GM20000 (cell line): Measurements from ENCODE around the gene CHODL.

Experiments used
- DNase-seq: peaks from one replicate; pipeline ENCODE4 v3.0.0; 2012; ENCODE audit warnings: low spot score
- TF ChIP-seq, protein P1 (sequence below): IDR thresholded peaks from 2 replicates; pipeline ENCODE4 v1.5.1; 2012; ENCODE audit warnings: mild to moderate bottlenecking, control low read depth; ENCODE audit errors: extremely low read depth, missing control alignments

The CHODL gene

DNA sequence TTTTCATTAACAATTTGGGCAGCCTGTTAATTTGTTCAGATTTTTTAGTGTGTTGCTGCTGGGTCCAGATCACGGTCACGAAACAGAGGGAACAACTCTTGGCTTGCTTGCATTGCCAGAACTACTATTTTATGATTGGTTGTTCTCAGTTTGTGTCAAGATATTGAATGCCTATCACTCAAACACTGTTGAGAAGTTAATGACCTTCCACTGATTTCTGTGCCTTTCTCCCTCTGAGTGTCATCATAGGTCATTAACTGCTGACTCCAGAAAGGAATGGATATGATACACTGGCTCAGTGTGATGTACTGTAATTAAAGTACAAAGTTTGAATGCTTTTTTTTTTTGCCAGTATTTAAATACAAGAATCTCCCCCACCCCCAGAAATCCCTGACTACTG lies 9.2 kb downstream of the CHODL start:
- DNase-seq, result no peak
- TF ChIP-seq, protein P1, sequence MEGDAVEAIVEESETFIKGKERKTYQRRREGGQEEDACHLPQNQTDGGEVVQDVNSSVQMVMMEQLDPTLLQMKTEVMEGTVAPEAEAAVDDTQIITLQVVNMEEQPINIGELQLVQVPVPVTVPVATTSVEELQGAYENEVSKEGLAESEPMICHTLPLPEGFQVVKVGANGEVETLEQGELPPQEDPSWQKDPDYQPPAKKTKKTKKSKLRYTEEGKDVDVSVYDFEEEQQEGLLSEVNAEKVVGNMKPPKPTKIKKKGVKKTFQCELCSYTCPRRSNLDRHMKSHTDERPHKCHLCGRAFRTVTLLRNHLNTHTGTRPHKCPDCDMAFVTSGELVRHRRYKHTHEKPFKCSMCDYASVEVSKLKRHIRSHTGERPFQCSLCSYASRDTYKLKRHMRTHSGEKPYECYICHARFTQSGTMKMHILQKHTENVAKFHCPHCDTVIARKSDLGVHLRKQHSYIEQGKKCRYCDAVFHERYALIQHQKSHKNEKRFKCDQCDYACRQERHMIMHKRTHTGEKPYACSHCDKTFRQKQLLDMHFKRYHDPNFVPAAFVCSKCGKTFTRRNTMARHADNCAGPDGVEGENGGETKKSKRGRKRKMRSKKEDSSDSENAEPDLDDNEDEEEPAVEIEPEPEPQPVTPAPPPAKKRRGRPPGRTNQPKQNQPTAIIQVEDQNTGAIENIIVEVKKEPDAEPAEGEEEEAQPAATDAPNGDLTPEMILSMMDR, result no peak

DNA sequence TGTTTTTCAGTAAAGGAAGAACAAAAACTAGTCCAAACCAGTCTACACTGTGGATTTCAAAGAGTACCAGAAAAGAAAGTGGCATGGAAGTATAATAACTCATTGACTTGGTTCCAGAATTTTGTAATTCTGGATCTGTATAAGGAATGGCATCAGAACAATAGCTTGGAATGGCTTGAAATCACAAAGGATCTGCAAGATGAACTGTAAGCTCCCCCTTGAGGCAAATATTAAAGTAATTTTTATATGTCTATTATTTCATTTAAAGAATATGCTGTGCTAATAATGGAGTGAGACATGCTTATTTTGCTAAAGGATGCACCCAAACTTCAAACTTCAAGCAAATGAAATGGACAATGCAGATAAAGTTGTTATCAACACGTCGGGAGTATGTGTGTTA lies 21.3 kb downstream of the CHODL start:
- no peak for DNase-seq
- TF ChIP-seq, protein P1, result no peak

DNA sequence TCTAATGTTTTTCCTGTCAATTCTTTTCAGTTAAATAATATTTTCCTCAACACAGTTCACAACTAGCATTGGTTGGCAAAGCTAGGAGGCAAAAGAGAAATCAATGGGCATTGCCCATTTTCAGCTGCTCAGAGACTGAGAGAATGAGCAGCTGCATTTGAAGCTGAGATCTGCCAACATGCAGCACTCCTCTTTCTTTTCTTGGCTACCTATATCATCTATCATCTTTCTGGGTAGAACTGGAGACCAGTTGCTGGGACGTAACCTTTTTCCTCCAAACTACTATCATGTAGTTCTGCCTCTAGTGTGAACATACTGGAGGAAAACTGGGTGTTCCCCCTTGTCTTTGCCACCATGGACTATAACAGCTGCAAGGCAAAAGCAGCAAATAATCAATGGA lies 22.9 kb downstream of the CHODL start:
- TF ChIP-seq, protein P1, result no peak
- DNase-seq, result no peak

DNA sequence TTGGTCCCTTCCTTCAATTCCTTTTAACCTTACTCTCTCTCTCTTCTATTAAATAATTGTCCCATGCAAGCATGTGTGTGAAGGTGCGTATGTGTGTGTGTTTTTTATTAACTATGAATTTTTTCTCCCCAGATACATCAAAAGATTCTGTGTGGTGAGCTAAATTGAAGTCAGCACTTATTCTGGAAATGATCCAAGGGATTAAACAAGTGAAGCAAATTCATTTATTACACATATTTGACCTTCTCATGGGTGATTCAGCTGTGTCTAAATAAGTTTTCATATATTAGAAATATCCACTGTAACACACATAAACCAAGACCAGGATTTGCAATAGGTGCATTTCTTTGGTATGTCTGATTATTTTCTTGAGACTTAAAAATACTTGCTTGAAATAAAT lies 24.3 kb downstream of the CHODL start:
- DNase-seq, result no peak
- TF ChIP-seq, protein P1, result no peak

DNA sequence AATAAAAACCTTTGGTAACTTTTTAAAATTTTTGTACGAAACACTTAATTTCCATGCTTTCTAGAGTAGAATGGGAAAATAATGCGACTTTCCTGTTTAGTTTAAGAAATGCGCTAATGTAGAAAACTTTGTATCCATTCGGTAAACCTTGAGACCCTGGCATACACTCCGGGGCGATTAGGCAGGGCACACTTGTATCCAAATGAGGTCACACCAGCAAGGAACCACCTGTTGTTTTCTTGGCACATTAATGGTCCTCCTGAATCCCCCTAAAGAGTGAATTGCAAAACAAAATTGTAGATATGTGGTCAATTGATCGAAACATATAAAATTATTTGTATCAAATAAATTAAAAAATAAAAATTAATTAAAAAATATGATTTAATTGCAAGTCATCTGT lies 25.2 kb downstream of the CHODL start:
- TF ChIP-seq, protein P1, result no peak
- no peak for DNase-seq

DNA sequence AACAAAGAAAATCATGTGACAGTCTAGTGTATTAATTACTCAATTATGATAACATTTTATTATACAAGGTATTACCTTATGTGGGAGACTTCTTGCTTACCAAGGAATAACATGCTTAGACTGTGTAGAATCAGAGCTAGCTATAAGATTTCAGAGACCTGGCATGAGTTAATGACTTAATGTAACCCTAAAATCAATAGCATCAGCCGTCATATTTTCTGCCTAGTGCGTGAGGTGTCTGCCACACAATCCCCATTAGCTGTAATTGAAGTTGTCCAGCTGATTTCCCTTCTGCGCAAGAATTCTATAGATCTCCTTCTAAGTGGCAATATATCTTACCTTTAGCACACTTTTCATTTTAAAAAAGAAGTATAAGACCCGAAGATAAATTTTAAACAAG lies 28.8 kb downstream of the CHODL start:
- no peak for DNase-seq
- TF ChIP-seq, protein P1, result no peak

DNA sequence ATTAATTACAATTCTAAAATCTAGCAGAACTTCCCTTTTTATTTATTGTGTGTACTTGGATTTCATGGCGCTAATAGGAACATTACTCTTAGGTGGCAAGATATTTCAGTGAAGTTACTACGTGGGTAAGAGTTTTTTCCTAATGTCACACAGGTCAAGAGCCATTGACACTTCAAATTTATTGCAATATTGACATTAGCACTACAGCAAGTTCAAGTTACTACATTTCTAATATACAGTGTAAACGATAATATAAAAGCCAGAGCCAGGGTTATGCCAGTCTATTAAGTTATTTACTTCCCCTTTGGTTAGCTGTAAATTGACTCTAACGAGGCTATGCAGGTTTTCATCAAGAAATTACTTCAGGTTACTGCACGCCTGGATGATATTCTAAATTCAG lies 29.7 kb downstream of the CHODL start:
- DNase-seq, result no peak
- TF ChIP-seq, protein P1, result no peak

DNA sequence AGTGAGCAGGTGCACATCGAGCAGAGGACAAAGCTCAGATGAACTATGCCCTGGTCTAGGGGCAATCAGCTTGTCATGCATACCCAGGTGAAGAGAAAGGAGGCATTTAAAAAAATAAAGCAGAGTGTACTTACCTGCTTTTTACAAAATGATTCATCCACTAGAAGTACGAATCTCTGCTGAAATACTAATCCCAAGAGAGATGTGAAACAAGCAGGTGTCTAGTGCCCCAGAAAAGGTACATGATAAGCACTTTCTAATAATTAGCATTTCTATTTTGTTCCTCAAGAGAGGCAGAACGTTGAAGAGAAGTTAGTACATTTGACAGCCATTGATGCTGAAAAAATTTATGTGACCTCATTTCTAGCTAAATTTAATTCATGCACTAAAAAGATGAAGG lies 31.1 kb downstream of the CHODL start:
- DNase-seq, result no peak
- TF ChIP-seq, protein P1, result no peak
